HL-60/S4 (cell line): ENCODE results near the gene TSHZ3.

Experiments
- in situ Hi-C: fragments of 300-500 bp; cut with MboI; formaldehyde crosslinking; loops from 2 replicates; pipeline ENCODE4 v1.14.3; 2022; ENCODE audit warnings: low sequenced_read_pairs

The TSHZ3 gene

DNA sequence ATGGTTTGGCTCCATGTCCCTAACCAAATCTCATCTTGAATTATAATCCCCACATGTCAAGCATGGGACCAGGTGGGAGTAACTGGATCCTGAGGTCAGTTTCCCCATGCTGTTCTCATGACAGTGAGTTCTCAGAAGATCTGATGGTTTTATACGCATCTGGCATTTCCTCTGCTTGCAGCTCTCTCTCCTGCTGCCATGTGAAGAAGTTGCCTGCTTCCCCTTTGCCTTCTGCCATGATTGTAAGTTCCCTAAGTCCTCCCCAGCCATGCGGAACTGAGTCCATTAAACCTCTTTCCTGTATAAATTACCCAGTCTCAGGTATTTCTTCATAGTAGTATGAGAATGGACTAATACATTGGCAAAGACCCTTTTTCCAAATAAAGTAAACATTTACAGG, 96.8 kb downstream of the TSHZ3 start:
- in situ Hi-C loops = no loop called here

DNA sequence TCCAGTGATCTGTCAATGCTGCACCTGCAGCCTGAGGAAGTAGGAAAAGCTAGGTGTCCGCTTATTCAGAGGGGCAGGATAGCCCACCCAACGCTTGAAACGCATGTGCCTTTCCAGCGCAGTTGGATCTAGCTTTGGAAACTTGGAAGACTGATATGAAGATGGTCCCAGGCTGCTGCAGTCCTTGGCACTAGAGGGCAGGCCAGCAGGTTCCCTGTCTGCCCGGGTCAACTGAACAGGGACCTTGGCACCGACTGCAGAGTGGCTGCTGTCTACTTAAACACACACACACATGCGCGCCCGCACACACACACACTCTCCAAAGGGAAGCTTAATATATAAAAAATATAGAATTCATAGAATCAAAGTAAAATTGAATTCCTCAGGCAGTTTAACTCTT, 100.0 kb downstream of the TSHZ3 start:
- in situ Hi-C loops = no loop called here

DNA sequence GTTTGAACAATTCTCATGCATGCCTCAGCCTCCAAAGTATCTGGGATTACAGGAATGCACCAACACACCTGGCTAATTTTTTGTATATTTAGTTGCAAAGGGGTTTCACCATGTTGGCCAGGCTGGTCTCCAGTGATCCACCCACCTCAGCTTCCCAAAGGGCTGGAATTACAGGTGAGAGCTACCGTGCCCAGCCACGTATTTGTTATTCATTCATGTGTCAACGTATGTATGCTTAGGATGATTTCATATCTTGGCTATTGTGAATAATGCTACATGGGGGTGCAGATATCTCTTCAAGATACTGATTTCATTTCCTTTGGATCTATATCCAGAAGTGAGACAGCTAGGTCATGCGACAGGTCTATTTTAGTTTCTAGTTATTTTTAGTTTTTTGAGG, 113.4 kb downstream of the TSHZ3 start:
- in situ Hi-C loops = no loop called here

DNA sequence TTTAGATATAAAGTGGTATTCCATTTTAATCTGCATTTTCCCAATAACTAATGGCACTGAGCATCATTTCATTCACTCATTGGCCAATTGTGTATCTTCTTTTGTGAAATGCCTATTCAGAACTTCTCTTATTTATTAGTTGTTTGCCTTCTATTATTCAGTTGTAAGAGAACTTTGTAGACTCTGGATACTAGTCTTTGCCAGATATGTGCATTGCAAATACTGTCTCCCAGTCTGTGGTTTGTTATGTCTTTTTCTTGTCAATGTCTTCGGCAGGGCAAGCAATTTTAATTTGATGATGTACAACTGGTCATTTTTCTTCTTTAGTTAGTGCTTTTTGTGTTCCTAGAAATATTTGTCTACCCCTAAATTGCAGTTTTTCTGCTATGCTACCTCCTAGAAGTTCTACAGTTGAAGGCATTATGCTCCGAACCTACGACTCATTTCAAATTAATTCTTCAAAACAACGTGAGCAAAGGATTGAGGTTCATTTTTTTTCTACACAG, 115.9 kb downstream of the TSHZ3 start:
- in situ Hi-C loops = no loop called here

DNA sequence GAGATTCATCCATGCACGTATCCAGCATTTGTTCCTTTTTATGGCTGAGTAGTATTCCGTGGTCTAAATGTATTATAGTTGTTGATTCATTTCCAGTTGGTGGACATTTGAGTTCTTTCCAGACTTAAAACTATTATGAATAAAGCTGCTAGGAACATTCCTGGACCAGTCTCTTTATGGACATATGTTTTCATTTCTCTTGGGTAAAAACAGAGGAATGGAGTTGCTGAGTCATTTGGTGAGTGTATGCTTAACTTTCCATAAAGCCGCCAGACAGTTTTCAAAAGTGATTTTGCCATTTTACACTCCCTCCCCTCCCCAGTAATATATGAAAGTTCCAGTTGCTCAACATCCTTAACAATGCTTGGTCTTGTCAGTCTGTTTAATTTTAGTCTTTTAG, 116.4 kb downstream of the TSHZ3 start:
- in situ Hi-C loops = no loop called here

DNA sequence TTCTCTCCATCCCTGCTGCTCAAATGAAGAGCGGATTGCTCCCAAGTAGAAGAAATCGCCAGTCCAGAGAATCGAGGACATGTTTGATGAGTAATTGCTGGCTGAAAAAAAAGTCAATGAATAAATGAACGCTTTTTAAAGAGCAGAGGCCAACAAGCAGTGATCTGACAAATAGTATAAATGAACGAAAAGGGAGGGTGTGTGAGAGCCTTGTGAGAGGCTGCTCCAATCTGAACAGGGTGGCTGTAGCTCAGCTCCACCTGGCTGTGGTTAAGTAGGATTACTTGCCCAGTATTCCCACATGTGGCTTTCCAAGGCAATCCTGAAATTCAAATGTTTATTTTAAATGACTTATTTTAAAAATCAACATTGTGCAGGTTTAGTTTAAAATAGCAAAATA, 117.1 kb downstream of the TSHZ3 start:
- in situ Hi-C loops = no loop called here

DNA sequence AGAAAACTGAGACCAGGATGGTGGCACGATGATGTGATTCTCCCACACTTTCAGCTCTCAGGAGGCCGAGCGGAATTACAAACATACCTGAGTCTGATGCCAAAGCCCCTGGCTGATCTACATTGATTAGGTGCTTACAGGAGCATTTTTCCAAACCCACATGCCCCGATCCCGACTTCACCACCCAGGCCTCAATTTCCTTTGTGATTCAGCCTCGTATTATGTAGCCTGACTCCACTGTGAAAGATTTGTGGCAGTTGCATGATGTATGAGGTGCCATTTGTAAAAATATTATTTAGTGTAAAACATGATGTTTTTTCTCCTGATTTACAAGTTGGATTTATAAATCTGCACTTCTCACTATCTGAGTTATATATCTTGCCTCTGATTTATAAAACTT, 118.0 kb downstream of the TSHZ3 start:
- in situ Hi-C loops = no loop called here

DNA sequence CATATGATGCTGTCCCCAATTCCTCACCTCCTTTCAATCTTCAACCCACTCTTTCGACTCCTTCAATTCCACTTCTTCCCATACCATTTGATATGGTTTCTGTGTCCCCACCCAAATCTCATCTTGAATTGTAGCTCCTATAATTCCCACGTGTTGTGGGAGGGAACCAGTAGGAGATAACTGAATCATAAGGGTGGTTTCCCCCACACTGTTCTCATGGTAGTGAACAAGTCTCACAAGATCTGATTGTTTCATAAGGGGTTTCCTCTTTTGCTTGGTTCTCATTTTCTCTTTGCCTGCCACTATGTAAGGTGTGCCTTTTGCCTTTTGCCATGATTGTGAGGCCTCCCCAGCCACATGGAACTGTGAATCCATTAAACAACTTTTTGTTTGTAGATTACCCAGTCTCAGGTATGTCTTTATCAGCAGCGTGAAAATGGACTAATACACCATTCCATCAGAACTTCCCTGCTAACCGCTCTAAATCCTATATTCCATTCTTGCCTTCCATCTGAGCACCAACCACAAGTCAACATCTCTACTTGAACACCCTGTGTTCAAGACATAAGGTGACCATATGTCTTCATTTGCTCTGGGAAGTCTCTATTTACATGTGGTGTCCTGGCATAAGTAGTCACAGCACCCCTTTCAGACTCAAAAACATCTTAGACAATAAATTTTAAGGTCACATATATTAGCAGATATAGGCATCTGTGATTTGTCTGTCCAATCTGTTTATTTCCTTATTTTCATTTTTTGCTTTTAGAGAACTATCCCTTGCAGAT, 122.9 kb downstream of the TSHZ3 start:
- in situ Hi-C loops = no loop called here
